DOHH2 (cell line): ENCODE results near the gene PARP14.

Experiments
- H3F3A ChIP-seq: fragments of 200-600 bp; sonication (generic), shearing (Covaris generic); 2 replicates; pipeline ENCODE4 v1.6.0; 2016; ENCODE audit warnings: antibody characterized with exemption, mild to moderate bottlenecking; ENCODE audit not compliant: control insufficient read depth, insufficient read depth
- H3K27ac ChIP-seq: fragments of 200-600 bp; sonication (generic); 2 replicates; pipeline ENCODE4 v1.5.1; 2014; ENCODE audit warnings: low read depth, mild to moderate bottlenecking, low read length, moderate library complexity
- H3K27me3 ChIP-seq: fragments of 200-600 bp; sonication (generic); 2 replicates; pipeline ENCODE4 v1.6.1; 2014; ENCODE audit warnings: mild to moderate bottlenecking, low read length, mixed read lengths; ENCODE audit not compliant: control insufficient read depth
- H3K36me3 ChIP-seq: fragments of 200-600 bp; sonication (generic); 2 replicates; pipeline ENCODE4 v1.6.1; 2014; ENCODE audit warnings: mild to moderate bottlenecking, low read length, moderate library complexity, mixed read lengths; ENCODE audit not compliant: control insufficient read depth
- H3K4me1 ChIP-seq: fragments of 200-600 bp; sonication (generic); 2 replicates; pipeline ENCODE4 v1.6.1; 2014; ENCODE audit warnings: mild to moderate bottlenecking, low read length, mixed read lengths; ENCODE audit not compliant: control insufficient read depth
- H3K4me2 ChIP-seq: fragments of 200-600 bp; sonication (generic); 2 replicates; pipeline ENCODE4 v1.6.0; 2014; ENCODE audit warnings: mild to moderate bottlenecking, low read length, moderate library complexity
- H3K4me3 ChIP-seq: fragments of 200-600 bp; sonication (generic); 2 replicates; pipeline ENCODE4 v1.5.1; 2014; ENCODE audit warnings: mild to moderate bottlenecking, low read length, mixed read lengths
- H3K79me2 ChIP-seq: fragments of 200-600 bp; sonication (generic); 2 replicates; pipeline ENCODE4 v1.6.1; 2014; ENCODE audit warnings: mild to moderate bottlenecking, low read length, mixed read lengths; ENCODE audit not compliant: control insufficient read depth
- H3K9me2 ChIP-seq: fragments of 200-600 bp; sonication (generic); replicated peaks from 2 replicates; pipeline ENCODE4 v1.6.1; 2014; ENCODE audit warnings: mild to moderate bottlenecking, low read length, mixed read lengths; ENCODE audit not compliant: control insufficient read depth
- H3K9me3 ChIP-seq: fragments of 200-600 bp; sonication (generic); 2 replicates; pipeline ENCODE4 v1.6.1; 2014; ENCODE audit warnings: antibody characterized with exemption, low read length, mixed read lengths; ENCODE audit not compliant: control insufficient read depth, insufficient read depth
- H4K20me1 ChIP-seq: fragments of 200-600 bp; sonication (generic); 2 replicates; pipeline ENCODE4 v1.6.0; 2014; ENCODE audit warnings: low read depth, mild to moderate bottlenecking, antibody characterized with exemption, low read length, moderate library complexity; ENCODE audit not compliant: control insufficient read depth, insufficient read depth
- EZH2phosphoT487 ChIP-seq: fragments of 200-600 bp; sonication (generic); IDR thresholded peaks from 2 replicates; pipeline ENCODE4 v1.6.1; 2017; ENCODE audit warnings: borderline replicate concordance, mild to moderate bottlenecking, antibody characterized with exemption, low read length, moderate library complexity, mixed read lengths
- TF ChIP-seq, protein P1 (sequence below): fragments of 200-600 bp; sonication (generic); IDR thresholded peaks from one replicate; pipeline ENCODE4 v1.5.1; 2014; ENCODE audit warnings: antibody characterized with exemption, mild to moderate bottlenecking, low read depth, low read length; ENCODE audit not compliant: poor library complexity, severe bottlenecking

PARP14 gene

DNA sequence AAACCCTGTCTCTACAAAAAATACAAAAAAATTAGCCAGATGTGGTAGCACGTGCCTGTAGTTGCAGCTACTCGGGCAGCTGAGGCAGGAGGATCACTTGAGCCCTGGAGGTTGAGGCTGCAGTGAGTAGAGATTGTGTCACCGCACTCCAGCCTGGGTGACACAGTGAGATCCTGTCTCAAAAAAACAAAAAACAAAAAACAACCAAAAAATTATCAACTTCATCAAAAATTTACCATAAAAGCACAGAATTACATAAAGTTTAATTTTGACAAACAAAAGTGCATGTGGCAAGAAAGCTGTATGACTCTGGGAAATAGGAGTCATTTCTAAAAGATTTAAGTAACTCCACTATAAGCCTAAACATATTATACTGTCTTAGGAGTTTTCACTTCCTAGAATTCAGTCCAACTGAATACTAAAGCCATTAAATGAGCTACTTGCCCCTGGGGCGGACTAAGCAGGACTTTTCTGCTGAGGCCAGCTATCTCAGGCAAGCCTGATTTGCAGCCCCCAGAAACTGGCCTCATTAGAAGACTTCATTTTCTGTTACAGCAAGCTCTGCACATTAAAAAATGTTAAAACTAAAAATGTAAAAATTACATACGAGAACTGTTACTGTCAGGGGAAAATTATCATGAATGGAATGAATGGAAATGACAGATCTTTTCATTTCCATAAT lies 90.0 kb downstream of the PARP14 start:
- no peak overlapping the region for H3K4me2 ChIP-seq
- no peaks in the 10 kb centered on the region for H3F3A ChIP-seq
- peaks cover 10% of the 10 kb centered on the region for H3K4me1 ChIP-seq
- TF ChIP-seq EZH2phosphoT487: no peak
- TF ChIP-seq, protein P1, sequence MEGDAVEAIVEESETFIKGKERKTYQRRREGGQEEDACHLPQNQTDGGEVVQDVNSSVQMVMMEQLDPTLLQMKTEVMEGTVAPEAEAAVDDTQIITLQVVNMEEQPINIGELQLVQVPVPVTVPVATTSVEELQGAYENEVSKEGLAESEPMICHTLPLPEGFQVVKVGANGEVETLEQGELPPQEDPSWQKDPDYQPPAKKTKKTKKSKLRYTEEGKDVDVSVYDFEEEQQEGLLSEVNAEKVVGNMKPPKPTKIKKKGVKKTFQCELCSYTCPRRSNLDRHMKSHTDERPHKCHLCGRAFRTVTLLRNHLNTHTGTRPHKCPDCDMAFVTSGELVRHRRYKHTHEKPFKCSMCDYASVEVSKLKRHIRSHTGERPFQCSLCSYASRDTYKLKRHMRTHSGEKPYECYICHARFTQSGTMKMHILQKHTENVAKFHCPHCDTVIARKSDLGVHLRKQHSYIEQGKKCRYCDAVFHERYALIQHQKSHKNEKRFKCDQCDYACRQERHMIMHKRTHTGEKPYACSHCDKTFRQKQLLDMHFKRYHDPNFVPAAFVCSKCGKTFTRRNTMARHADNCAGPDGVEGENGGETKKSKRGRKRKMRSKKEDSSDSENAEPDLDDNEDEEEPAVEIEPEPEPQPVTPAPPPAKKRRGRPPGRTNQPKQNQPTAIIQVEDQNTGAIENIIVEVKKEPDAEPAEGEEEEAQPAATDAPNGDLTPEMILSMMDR: no peak
- peaks cover 4% of the 10 kb centered on the region; the same call in 1 of the 2 replicates for H3K36me3 ChIP-seq
- H3K27ac ChIP-seq: no peak overlapping the region
- no peaks in the 10 kb centered on the region for H3K9me2 ChIP-seq
- H3K27me3 ChIP-seq: no peaks in the 10 kb centered on the region
- H3K79me2 ChIP-seq: no peaks in the 10 kb centered on the region
- H3K4me3 ChIP-seq: no peak overlapping the region
- H3K9me3 ChIP-seq: no peaks in the 10 kb centered on the region
- no peaks in the 10 kb centered on the region for H4K20me1 ChIP-seq

DNA sequence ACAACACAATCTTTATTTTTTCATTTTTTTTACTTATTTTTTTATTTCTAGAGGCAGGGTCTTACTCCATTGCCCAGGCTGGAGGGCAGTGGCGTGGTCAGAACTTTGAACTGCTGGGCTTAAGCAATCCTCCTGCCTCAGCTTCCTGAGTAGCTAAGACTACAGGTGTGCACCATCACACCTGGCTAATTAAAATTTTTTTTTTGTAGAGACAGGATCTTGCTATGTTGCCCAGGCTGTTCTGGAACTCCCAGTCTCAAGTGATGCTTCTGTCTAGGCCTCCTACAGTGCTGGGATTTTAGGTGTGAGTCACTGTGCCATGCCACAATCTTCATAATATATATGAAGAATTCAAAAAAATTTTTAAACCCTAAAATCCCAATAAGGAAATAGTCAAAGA lies 92.2 kb downstream of the PARP14 start:
- Histone ChIP-seq H3K79me2 (no peaks in the 10 kb centered on the region), H3K4me2 (no peak overlapping the region), H3K4me1 (peaks cover 15% of the 10 kb centered on the region), H3K27me3 (no peaks in the 10 kb centered on the region), H3K9me2 (no peaks in the 10 kb centered on the region), H3K27ac (no peak overlapping the region), H4K20me1 (no peaks in the 10 kb centered on the region), H3K4me3 (no peak overlapping the region), H3K36me3 (no peaks in the 10 kb centered on the region; the same call in 1 of the 2 replicates), H3F3A (no peaks in the 10 kb centered on the region), H3K9me3 (no peaks in the 10 kb centered on the region)
- TF ChIP-seq EZH2phosphoT487: no peak
- TF ChIP-seq, protein P1: no peak

DNA sequence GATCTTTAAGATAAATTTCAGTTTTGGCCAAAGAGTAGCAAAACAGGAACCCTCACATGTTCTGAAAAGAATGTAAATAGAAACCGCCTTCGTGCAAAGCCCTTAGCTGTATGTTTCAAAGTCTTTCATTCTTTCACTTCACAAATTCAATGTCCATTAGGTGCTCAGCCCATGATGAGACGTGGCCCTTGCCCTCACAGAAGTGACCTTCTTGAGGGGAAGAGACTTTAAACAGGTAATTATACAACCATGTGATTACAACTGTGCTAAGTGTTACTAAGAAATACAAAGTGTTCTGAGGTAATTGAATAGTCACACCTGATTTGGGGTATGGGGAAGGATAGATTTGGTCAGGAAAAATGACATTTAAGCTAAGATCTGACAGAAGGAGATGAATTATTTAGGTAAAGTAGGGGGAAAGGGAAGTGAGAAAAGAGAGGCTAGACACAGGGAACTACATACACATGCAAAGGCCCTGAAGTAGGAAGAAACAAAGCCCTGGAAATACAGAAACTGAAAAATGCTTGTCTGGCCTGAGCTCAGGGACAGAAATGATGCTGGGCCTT lies 93.4 kb downstream of the PARP14 start:
- no peaks in the 10 kb centered on the region; the same call in 1 of the 2 replicates for H3K36me3 ChIP-seq
- H3K27me3 ChIP-seq: no peaks in the 10 kb centered on the region
- no peak overlapping the region for H3K27ac ChIP-seq
- no peaks in the 10 kb centered on the region for H3K79me2 ChIP-seq
- H3F3A ChIP-seq: no peaks in the 10 kb centered on the region
- H3K9me2 ChIP-seq: no peaks in the 10 kb centered on the region
- H3K4me3 ChIP-seq: no peak overlapping the region
- H3K4me1 ChIP-seq: peaks cover 15% of the 10 kb centered on the region
- no peaks in the 10 kb centered on the region for H4K20me1 ChIP-seq
- H3K9me3 ChIP-seq: no peaks in the 10 kb centered on the region
- no peak overlapping the region for H3K4me2 ChIP-seq
- TF ChIP-seq, protein P1: no peak
- TF ChIP-seq EZH2phosphoT487: no peak
